ENCODE results near the gene DCXR. TPM values are rescaled to one million over a fixed set of nuclear protein-coding genes. Genes with fewer than 3 reads are reported as not detected.

DCXR gene
- total and polyA plus RNA-seq, 2 of the 13 experiments (the other 11 are each of a cell fraction or from before 2014, with no cell fraction given), result 287 to 311 TPM

DNA sequence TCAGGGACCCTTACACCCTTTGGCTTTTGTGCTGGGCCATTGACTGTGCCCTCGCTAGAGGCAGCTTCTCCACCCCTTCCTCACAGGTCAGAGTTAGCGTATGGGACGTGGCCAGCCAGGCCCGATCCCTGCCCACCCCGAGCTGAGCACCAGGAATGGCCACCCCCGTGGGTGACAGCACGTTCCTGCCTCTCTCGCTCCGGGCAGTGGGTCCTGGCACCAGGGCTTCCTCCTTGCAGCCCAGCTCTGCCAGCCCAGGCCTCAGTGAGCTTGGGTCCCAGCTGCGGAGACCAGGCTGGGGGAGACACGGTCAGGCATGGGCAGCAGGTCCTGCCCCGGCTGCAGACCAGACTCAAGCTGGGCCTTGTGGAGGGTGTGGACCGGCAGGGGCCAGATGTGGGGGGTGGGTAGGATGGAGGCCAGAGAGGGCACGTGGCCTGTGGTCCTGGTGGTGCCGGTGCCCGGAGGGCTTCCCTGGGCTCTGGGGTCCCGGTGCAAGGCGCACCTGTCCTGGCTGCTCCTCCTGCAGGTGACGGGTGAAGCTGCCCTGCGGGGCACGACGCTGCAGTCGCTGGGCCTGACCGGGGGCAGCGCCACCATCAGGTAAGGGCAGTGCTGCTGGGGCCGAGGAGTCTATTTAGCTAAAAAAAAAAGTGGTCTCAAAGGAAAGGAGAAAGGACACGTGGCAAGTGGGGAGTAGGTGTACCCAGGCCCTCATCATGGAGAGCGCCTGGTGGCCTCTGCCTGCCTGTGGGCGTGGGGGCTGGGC, 41.9 kb downstream of the DCXR start (continued):
- TF ChIP-seq, protein P1, sequence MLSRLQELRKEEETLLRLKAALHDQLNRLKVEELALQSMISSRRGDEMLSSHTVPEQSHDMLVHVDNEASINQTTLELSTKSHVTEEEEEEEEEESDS (CRISPR knock-in tag; IDR thresholded peaks at IDR 0.05; ENCODE audit: borderline replicate concordance), result no peak
- TF ChIP-seq GFI1 (CRISPR knock-in tag; IDR thresholded peaks at IDR 0.05; ENCODE audit: borderline replicate concordance) (no peak; the same call in 1 of the 2 replicates), RFXANK (CRISPR knock-in tag; IDR thresholded peaks at IDR 0.05) (no peak), ZNF607 (CRISPR knock-in tag; IDR thresholded peaks at IDR 0.05; ENCODE audit: borderline replicate concordance) (no peak), ZFP36 (IDR thresholded peaks at IDR 0.05; ENCODE audit: borderline replicate concordance, low read depth, low read length, partially characterized antibody) (no peak), ZSCAN31 (CRISPR knock-in tag; IDR thresholded peaks at IDR 0.05; ENCODE audit: low read depth) (no peak), NFIC (IDR thresholded peaks at IDR 0.05; ENCODE audit: low read length) (no peak), ZNF720 (CRISPR knock-in tag; IDR thresholded peaks at IDR 0.05) (no peak), ZSCAN29 (CRISPR knock-in tag; conservative IDR thresholded peaks at IDR 0.05) (0 out of 2 replicates have a peak, but pooled peaks have one; percentile 13), HNF4A (CRISPR knock-in tag; IDR thresholded peaks at IDR 0.05) (no peak), ZNF367 (CRISPR knock-in tag; IDR thresholded peaks at IDR 0.05; ENCODE audit: borderline replicate concordance) (no peak), POGZ (CRISPR knock-in tag; IDR thresholded peaks at IDR 0.05) (no peak), BRCA1 (CRISPR knock-in tag; IDR thresholded peaks at IDR 0.05) (no peak), ZNF841 (CRISPR knock-in tag; IDR thresholded peaks at IDR 0.05; ENCODE audit: borderline replicate concordance) (0 out of 2 replicates have a peak, but pooled peaks have one; percentile 52), CBFB (CRISPR knock-in tag; IDR thresholded peaks at IDR 0.05) (no peak; the same call in 1 of the 2 replicates), PLRG1 (conservative IDR thresholded peaks at IDR 0.05) (no peak), ZNF546 (CRISPR knock-in tag; conservative IDR thresholded peaks at IDR 0.05) (no peak; the same call in 1 of the 2 replicates)
- TF ChIP-seq, protein P2, sequence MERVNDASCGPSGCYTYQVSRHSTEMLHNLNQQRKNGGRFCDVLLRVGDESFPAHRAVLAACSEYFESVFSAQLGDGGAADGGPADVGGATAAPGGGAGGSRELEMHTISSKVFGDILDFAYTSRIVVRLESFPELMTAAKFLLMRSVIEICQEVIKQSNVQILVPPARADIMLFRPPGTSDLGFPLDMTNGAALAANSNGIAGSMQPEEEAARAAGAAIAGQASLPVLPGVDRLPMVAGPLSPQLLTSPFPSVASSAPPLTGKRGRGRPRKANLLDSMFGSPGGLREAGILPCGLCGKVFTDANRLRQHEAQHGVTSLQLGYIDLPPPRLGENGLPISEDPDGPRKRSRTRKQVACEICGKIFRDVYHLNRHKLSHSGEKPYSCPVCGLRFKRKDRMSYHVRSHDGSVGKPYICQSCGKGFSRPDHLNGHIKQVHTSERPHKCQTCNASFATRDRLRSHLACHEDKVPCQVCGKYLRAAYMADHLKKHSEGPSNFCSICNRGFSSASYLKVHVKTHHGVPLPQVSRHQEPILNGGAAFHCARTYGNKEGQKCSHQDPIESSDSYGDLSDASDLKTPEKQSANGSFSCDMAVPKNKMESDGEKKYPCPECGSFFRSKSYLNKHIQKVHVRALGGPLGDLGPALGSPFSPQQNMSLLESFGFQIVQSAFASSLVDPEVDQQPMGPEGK (CRISPR knock-in tag; IDR thresholded peaks at IDR 0.05), result peak; percentile 66
- TF ChIP-seq, protein P3, sequence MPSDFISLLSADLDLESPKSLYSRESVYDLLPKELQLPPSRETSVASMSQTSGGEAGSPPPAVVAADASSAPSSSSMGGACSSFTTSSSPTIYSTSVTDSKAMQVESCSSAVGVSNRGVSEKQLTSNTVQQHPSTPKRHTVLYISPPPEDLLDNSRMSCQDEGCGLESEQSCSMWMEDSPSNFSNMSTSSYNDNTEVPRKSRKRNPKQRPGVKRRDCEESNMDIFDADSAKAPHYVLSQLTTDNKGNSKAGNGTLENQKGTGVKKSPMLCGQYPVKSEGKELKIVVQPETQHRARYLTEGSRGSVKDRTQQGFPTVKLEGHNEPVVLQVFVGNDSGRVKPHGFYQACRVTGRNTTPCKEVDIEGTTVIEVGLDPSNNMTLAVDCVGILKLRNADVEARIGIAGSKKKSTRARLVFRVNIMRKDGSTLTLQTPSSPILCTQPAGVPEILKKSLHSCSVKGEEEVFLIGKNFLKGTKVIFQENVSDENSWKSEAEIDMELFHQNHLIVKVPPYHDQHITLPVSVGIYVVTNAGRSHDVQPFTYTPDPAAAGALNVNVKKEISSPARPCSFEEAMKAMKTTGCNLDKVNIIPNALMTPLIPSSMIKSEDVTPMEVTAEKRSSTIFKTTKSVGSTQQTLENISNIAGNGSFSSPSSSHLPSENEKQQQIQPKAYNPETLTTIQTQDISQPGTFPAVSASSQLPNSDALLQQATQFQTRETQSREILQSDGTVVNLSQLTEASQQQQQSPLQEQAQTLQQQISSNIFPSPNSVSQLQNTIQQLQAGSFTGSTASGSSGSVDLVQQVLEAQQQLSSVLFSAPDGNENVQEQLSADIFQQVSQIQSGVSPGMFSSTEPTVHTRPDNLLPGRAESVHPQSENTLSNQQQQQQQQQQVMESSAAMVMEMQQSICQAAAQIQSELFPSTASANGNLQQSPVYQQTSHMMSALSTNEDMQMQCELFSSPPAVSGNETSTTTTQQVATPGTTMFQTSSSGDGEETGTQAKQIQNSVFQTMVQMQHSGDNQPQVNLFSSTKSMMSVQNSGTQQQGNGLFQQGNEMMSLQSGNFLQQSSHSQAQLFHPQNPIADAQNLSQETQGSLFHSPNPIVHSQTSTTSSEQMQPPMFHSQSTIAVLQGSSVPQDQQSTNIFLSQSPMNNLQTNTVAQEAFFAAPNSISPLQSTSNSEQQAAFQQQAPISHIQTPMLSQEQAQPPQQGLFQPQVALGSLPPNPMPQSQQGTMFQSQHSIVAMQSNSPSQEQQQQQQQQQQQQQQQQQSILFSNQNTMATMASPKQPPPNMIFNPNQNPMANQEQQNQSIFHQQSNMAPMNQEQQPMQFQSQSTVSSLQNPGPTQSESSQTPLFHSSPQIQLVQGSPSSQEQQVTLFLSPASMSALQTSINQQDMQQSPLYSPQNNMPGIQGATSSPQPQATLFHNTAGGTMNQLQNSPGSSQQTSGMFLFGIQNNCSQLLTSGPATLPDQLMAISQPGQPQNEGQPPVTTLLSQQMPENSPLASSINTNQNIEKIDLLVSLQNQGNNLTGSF (CRISPR knock-in tag; IDR thresholded peaks at IDR 0.05), result peak; percentile 52; the same call in 1 of the 2 replicates
- TF ChIP-seq, protein P4, sequence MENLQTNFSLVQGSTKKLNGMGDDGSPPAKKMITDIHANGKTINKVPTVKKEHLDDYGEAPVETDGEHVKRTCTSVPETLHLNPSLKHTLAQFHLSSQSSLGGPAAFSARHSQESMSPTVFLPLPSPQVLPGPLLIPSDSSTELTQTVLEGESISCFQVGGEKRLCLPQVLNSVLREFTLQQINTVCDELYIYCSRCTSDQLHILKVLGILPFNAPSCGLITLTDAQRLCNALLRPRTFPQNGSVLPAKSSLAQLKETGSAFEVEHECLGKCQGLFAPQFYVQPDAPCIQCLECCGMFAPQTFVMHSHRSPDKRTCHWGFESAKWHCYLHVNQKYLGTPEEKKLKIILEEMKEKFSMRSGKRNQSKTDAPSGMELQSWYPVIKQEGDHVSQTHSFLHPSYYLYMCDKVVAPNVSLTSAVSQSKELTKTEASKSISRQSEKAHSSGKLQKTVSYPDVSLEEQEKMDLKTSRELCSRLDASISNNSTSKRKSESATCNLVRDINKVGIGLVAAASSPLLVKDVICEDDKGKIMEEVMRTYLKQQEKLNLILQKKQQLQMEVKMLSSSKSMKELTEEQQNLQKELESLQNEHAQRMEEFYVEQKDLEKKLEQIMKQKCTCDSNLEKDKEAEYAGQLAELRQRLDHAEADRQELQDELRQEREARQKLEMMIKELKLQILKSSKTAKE (CRISPR knock-in tag; IDR thresholded peaks at IDR 0.05; ENCODE audit: borderline replicate concordance), result no peak; the same call in 1 of the 2 replicates
